Measurements from ENCODE around the gene GARNL3.

- TF ChIP-seq, protein P1, sequence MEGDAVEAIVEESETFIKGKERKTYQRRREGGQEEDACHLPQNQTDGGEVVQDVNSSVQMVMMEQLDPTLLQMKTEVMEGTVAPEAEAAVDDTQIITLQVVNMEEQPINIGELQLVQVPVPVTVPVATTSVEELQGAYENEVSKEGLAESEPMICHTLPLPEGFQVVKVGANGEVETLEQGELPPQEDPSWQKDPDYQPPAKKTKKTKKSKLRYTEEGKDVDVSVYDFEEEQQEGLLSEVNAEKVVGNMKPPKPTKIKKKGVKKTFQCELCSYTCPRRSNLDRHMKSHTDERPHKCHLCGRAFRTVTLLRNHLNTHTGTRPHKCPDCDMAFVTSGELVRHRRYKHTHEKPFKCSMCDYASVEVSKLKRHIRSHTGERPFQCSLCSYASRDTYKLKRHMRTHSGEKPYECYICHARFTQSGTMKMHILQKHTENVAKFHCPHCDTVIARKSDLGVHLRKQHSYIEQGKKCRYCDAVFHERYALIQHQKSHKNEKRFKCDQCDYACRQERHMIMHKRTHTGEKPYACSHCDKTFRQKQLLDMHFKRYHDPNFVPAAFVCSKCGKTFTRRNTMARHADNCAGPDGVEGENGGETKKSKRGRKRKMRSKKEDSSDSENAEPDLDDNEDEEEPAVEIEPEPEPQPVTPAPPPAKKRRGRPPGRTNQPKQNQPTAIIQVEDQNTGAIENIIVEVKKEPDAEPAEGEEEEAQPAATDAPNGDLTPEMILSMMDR (conservative IDR thresholded peaks at IDR 0.05; ENCODE audit: low read depth, low read length) = no peak
- TF ChIP-seq EZH2phosphoT487 (IDR thresholded peaks at IDR 0.05; ENCODE audit: borderline replicate concordance, low read length) (no peak), EZH2 (IDR thresholded peaks at IDR 0.05; ENCODE audit: low read length, unreplicated experiment) (no peak)
These were observed 173.8 kb downstream of the GARNL3 start for GRCh38 chr9:127438394-127438793.

Measured in PC-3 (cell line).